ENCODE data around the gene GPN2. TPM values are rescaled to one million over a fixed set of nuclear protein-coding genes. Genes with fewer than 3 reads are reported as not detected.
A peak's percentile ranks its signal among the peaks of the same experiment; 100 is the strongest.

Gene GPN2
- total and polyA plus RNA-seq, 2 donors (not counting 1 experiment from before 2014, with no cell fraction given), result 15.2 to 43.5 TPM

DNA sequence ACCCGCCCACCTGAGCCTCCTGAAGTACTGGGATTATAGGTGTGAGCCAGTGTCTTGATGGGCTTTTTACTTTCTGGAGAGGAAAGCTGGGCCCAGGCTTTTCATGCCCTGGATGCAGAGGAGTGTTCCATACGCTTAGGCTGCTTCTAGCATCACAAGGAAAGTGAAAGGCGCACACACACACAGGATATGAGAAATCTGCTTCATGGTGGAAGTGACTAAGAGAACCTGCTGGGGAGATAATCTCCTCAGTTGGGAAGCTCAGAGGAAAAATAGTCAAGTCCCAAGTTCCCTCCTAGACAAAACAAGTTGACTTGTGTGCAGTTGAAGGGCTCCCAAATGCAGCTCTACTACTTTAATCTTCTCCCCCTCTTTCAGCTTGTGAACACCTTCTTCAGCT, 33.6 kb upstream of the GPN2 start:
- H3K4me2 ChIP-seq (replicated peaks; ENCODE audit: low read depth, low read length, poor library complexity, severe bottlenecking), result no peak overlapping the region
- DNase-seq (no peak), ATAC-seq (ENCODE audit: low read depth) (no peak)
- H3K4me1 Mint-ChIP-seq, result peaks cover 33% of the 10 kb centered on the region
- peak overlapping the region; percentile 93 for H3K4me3 Mint-ChIP-seq
- ChIA-PET POLR2A (interaction anchor here (1.0 kb wide), 1 partner anchor 23 kb away, joined by 5 read pairs; the partner anchor contains the start of gene GPATCH3), CTCF (no interaction called here)
- no peak overlapping the region for H3K27ac Mint-ChIP-seq
- no peaks in the 10 kb centered on the region for H3K9me3 Mint-ChIP-seq (ENCODE audit: insufficient read depth)
- H3K9ac ChIP-seq (ENCODE audit: low read length), result no peak overlapping the region
- 100% methylated on average over 2 of the region's 3 CpGs for WGBS (ENCODE audit: insufficient coverage)
- H3K79me2 ChIP-seq (ENCODE audit: control insufficient read depth, insufficient read depth, low read length), result peaks cover 50% of the 10 kb centered on the region
- TF ChIP-seq EZH2 (IDR thresholded peaks at IDR 0.05; ENCODE audit: borderline replicate concordance, insufficient read depth, low read depth, low read length, poor library complexity, severe bottlenecking), result no peak
- TF ChIP-seq, protein P1, sequence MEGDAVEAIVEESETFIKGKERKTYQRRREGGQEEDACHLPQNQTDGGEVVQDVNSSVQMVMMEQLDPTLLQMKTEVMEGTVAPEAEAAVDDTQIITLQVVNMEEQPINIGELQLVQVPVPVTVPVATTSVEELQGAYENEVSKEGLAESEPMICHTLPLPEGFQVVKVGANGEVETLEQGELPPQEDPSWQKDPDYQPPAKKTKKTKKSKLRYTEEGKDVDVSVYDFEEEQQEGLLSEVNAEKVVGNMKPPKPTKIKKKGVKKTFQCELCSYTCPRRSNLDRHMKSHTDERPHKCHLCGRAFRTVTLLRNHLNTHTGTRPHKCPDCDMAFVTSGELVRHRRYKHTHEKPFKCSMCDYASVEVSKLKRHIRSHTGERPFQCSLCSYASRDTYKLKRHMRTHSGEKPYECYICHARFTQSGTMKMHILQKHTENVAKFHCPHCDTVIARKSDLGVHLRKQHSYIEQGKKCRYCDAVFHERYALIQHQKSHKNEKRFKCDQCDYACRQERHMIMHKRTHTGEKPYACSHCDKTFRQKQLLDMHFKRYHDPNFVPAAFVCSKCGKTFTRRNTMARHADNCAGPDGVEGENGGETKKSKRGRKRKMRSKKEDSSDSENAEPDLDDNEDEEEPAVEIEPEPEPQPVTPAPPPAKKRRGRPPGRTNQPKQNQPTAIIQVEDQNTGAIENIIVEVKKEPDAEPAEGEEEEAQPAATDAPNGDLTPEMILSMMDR (IDR thresholded peaks at IDR 0.05), result no peak
- H3K9me3 ChIP-seq (ENCODE audit: control extremely low read depth in 1 of 3, control insufficient read depth in 2 of 3, insufficient read depth in 1 of 3, low read length in 2 of 3), result no peaks in the 10 kb centered on the region
- peaks cover 17 to 20% of the 10 kb centered on the region in 2 donors for H3K4me1 ChIP-seq (ENCODE audit: control insufficient read depth in 2 of 2, insufficient read depth in 2 of 2, low read length in 2 of 2)
- no peak overlapping the region for H2AFZ ChIP-seq (ENCODE audit: insufficient read depth, low read depth, low read length, poor library complexity, severe bottlenecking)
- peaks cover 41% of the 10 kb centered on the region for H4K20me1 ChIP-seq (ENCODE audit: control insufficient read depth, insufficient read depth, low read length, poor library complexity, severe bottlenecking)
- H3K4me3 ChIP-seq (ENCODE audit: control extremely low read depth in 1 of 5, extremely low read depth in 1 of 5, insufficient read depth in 1 of 5, low read depth in 2 of 5, low read length in 4 of 5), result no peak overlapping the region
- intact Hi-C loops (cut with micrococcal nuclease), result no loop called here
- H3K36me3 ChIP-seq (replicated peaks in 1 of 2; ENCODE audit: control extremely low read depth in 1 of 2, control insufficient read depth in 1 of 2, extremely low read depth in 1 of 2, insufficient read depth in 2 of 2, low read length in 1 of 2), result peaks cover 14 to 30% of the 10 kb centered on the region in 2 experiments
- H3K27ac ChIP-seq (ENCODE audit: low read length in 2 of 2), result no peak overlapping the region
- no peaks in the 10 kb centered on the region for H3K27me3 ChIP-seq (replicated peaks in 1 of 4; ENCODE audit: control extremely low read depth in 1 of 4, control insufficient read depth in 3 of 4, insufficient read depth in 4 of 4, low read length in 3 of 4)
- H3K27me3 Mint-ChIP-seq, result no peaks in the 10 kb centered on the region

DNA sequence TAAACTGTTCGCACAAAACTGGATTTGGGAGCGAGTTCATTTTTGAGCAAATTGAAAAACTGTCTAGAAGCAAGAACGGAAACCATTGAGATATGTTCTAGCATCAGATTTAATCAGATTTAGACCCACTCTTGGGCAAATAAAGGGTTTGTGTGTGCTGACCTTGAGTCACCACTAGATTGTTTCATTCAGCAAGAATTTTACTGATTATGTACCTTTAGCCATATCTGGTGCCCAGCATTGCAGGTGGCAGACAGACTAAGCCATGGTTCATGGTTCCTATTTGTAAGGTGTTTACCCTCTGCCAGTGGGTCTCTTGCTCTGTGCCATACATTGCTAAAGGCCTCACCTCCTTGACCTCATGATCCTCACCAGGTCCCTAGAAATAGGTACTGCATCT, 32.8 kb upstream of the GPN2 start:
- no peaks in the 10 kb centered on the region for H3K27me3 Mint-ChIP-seq
- Histone ChIP-seq H2AFZ (ENCODE audit: insufficient read depth, low read depth, low read length, poor library complexity, severe bottlenecking) (no peak overlapping the region), H3K4me2 (replicated peaks; ENCODE audit: low read depth, low read length, poor library complexity, severe bottlenecking) (peak overlapping the region; percentile 96), H3K27me3 (replicated peaks in 1 of 4; ENCODE audit: control extremely low read depth in 1 of 4, control insufficient read depth in 3 of 4, insufficient read depth in 4 of 4, low read length in 3 of 4) (no peaks in the 10 kb centered on the region), H3K79me2 (ENCODE audit: control insufficient read depth, insufficient read depth, low read length) (peaks cover 46% of the 10 kb centered on the region), H3K4me1 (ENCODE audit: control insufficient read depth in 2 of 2, insufficient read depth in 2 of 2, low read length in 2 of 2) (peaks cover 17 to 20% of the 10 kb centered on the region in 2 donors), H3K27ac (ENCODE audit: low read length in 2 of 2) (peak overlapping the region in 1 of 2 donors; percentile 93), H3K36me3 (replicated peaks in 1 of 2; ENCODE audit: control extremely low read depth in 1 of 2, control insufficient read depth in 1 of 2, extremely low read depth in 1 of 2, insufficient read depth in 2 of 2, low read length in 1 of 2) (peaks cover 14 to 24% of the 10 kb centered on the region in 2 experiments), H3K9me3 (ENCODE audit: control extremely low read depth in 1 of 3, control insufficient read depth in 2 of 3, insufficient read depth in 1 of 3, low read length in 2 of 3) (no peaks in the 10 kb centered on the region), H3K4me3 (ENCODE audit: control extremely low read depth in 1 of 5, extremely low read depth in 1 of 5, insufficient read depth in 1 of 5, low read depth in 2 of 5, low read length in 4 of 5) (no peak overlapping the region), H4K20me1 (ENCODE audit: control insufficient read depth, insufficient read depth, low read length, poor library complexity, severe bottlenecking) (peaks cover 35% of the 10 kb centered on the region), H3K9ac (ENCODE audit: low read length) (no peak overlapping the region)
- intact Hi-C loops (cut with micrococcal nuclease), result no loop called here
- TF ChIP-seq, protein P1 (IDR thresholded peaks at IDR 0.05), result no peak
- TF ChIP-seq EZH2 (IDR thresholded peaks at IDR 0.05; ENCODE audit: borderline replicate concordance, insufficient read depth, low read depth, low read length, poor library complexity, severe bottlenecking), result no peak
- no peak overlapping the region for H3K27ac Mint-ChIP-seq
- DNase-seq, result no peak
- H3K4me3 Mint-ChIP-seq, result peak overlapping the region; percentile 93
- ATAC-seq (ENCODE audit: low read depth), result no peak
- ChIA-PET POLR2A (no interaction called here), CTCF (no interaction called here)
- no peaks in the 10 kb centered on the region for H3K9me3 Mint-ChIP-seq (ENCODE audit: insufficient read depth)
- WGBS (ENCODE audit: insufficient coverage), result no CpG with 5 or more reads among the region's 3 CpGs
- H3K4me1 Mint-ChIP-seq, result peaks cover 33% of the 10 kb centered on the region

All from B cell (primary cell).